Tibial artery (tissue), 4 donors: Measurements from ENCODE around the gene HDAC10.

Experiments used
- DNase-seq, 2 donors: peaks; one replicate each; pipeline ENCODE4 v3.0.0-alpha.2; 2019
- H3K27ac ChIP-seq, 2 donors: fragments of 200-600 bp; sonication (generic) in 1 of 2; 1 replicate in 1 of 2; 2 replicates in 1 of 2; pipeline ENCODE4 v1.5.1; 2018 to 2019; ENCODE audit warnings: mild to moderate bottlenecking in 1 of 2
- H3K27me3 ChIP-seq, 2 donors: fragments of 200-600 bp; sonication (generic) in 1 of 2; one replicate each; pipeline versions ENCODE4 v1.5.1 to v1.6.0; 2016 to 2019
- H3K36me3 ChIP-seq, 3 donors: fragments of 200-600 bp; sonication (generic) in 2 of 3; one replicate each; pipeline ENCODE4 v1.5.1; 2016 to 2019; ENCODE audit warnings: mild to moderate bottlenecking in 2 of 3
- H3K4me1 ChIP-seq, 4 donors: fragments of 200-600 bp; sonication (generic) in 2 of 4; 1 replicate in 3 of 4; 2 replicates in 1 of 4; pipeline ENCODE4 v1.5.1; 2016 to 2019
- H3K4me3 ChIP-seq, 2 donors: fragments of 200-600 bp; sonication (generic) in 1 of 2; 1 replicate in 1 of 2; 2 replicates in 1 of 2; pipeline ENCODE4 v1.5.1; 2018 to 2019; ENCODE audit warnings: mild to moderate bottlenecking in 2 of 2
- H3K9me3 ChIP-seq, 3 donors: fragments of 200-600 bp; sonication (generic) in 1 of 3; one replicate each; pipeline ENCODE4 v1.5.1; 2016 to 2019
- intact Hi-C: fragments of 100-400 bp; cut with DNase I; formaldehyde crosslinking; loops from one replicate; pipeline ENCODE4 v1.15.0; 2023; ENCODE audit warnings: low total_unique reads
- TF ChIP-seq, protein P1 (sequence below), 2 experiments: fragments of 200-600 bp in 1 of 2; fragments of 450-650 bp in 1 of 2; IDR thresholded peaks; one replicate each; pipeline ENCODE4 v1.5.1; 2017 to 2019; ENCODE audit warnings: antibody characterized with exemption in 2 of 2, mild to moderate bottlenecking in 1 of 2, moderate library complexity in 1 of 2

HDAC10 gene

DNA sequence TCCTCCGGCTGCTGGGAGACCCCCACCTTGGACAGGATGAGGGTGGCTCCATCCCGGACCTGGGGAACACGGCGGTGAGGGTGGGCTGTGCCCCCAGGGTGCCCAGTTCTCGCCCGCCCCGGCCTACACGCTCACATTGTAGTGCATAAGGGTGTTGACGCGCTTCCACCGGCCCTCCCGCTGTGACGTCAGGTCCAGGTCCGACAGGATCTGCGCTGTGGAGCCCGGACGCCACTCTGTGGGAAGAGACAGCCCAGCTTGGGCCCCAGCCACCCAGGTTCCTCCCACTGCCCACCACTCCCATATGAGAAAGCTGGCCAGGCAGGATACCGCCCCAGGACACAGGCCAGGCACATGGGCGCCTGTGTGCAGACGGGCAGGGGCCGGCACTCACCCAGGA, 27.4 kb upstream of the HDAC10 start:
- H3K36me3 ChIP-seq: peaks cover 81 to 92% (median 87%) of the 10 kb centered on the region in 3 donors

DNA sequence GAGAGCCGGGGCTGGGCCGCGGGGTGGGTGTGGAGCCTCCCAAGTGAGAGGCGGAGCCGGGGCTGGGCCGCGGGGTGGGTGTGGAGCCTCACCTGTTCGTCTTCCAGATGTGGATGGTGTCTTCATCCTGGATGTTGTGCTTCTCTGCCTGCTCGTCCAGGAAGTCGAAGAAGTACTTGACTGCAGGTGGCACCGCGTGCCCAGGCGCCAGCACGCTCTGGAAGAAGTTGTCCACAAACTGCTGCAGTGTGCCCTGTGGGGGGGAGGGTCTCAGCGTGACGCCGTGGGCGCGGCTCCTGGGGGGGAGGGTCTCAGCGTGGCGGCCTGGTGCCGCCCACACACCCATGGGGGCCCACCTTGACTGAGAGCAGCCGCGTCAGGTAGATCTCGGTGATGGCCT, 26.7 kb upstream of the HDAC10 start:
- peaks cover 0 to 2% of the 10 kb centered on the region in 2 donors for H3K27me3 ChIP-seq
- DNase-seq: no peak
- no peaks in the 10 kb centered on the region for H3K9me3 ChIP-seq
- H3K36me3 ChIP-seq: peaks cover 74 to 85% (median 80%) of the 10 kb centered on the region in 3 donors
- H3K4me1 ChIP-seq: peaks cover 0 to 15% (median 0%) of the 10 kb centered on the region in 4 donors
- H3K27ac ChIP-seq: no peak overlapping the region
- TF ChIP-seq, protein P1, sequence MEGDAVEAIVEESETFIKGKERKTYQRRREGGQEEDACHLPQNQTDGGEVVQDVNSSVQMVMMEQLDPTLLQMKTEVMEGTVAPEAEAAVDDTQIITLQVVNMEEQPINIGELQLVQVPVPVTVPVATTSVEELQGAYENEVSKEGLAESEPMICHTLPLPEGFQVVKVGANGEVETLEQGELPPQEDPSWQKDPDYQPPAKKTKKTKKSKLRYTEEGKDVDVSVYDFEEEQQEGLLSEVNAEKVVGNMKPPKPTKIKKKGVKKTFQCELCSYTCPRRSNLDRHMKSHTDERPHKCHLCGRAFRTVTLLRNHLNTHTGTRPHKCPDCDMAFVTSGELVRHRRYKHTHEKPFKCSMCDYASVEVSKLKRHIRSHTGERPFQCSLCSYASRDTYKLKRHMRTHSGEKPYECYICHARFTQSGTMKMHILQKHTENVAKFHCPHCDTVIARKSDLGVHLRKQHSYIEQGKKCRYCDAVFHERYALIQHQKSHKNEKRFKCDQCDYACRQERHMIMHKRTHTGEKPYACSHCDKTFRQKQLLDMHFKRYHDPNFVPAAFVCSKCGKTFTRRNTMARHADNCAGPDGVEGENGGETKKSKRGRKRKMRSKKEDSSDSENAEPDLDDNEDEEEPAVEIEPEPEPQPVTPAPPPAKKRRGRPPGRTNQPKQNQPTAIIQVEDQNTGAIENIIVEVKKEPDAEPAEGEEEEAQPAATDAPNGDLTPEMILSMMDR (IDR thresholded peaks at IDR 0.05): no peak
- no peak overlapping the region for H3K4me3 ChIP-seq
- intact Hi-C loops: loop anchor here (2.0 kb wide), 1 partner anchor 49 kb away; the partner anchor contains the start of gene DENND6B

More for the DNA sequence above, 27.4 kb upstream of the HDAC10 start:
- DNase-seq: no peak
- Histone ChIP-seq H3K4me3 (no peak overlapping the region), H3K4me1 (peaks cover 0 to 18% (median 0%) of the 10 kb centered on the region in 4 donors), H3K27me3 (no peaks in the 10 kb centered on the region), H3K27ac (no peak overlapping the region), H3K9me3 (no peaks in the 10 kb centered on the region)
- TF ChIP-seq, protein P1 (IDR thresholded peaks at IDR 0.05): no peak
- intact Hi-C loops: no loop called here

DNA sequence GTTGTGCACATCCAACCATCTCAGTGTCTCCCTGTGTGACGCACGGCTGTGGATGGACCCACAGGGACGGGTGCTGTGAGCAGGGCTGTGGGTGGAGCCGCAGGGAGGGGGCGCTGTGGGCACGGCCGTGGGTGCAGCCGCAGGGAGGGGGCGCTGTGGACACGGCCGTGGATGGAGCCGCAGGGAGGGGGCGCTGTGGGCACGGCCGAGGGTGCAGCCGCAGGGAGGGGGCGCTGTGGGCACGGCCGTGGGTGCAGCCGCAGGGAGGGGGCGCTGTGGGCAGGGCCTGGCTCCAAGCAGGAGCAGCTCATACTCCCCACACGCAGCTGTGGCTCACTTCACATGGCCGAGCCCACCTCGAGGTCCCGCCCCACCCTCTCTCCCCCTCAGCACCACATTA, 25.1 kb upstream of the HDAC10 start:
- H3K27ac ChIP-seq: peak overlapping the region in 1 of 2 donors; percentile 45
- TF ChIP-seq, protein P1 (IDR thresholded peaks at IDR 0.05): peak; percentile 14 to 59
- H3K27me3 ChIP-seq: peaks cover 4 to 16% of the 10 kb centered on the region in 2 donors
- peak in 1 of 2 donors; percentile 84 for DNase-seq
- peaks cover 57 to 69% (median 64%) of the 10 kb centered on the region in 3 donors for H3K36me3 ChIP-seq
- intact Hi-C loops: loop anchor here (2.0 kb wide), 1 partner anchor 51 kb away; the partner anchor contains the start of gene DENND6B
- H3K4me1 ChIP-seq: peaks cover 0 to 12% (median 11%) of the 10 kb centered on the region in 4 donors
- H3K4me3 ChIP-seq: no peak overlapping the region
- H3K9me3 ChIP-seq: no peaks in the 10 kb centered on the region

DNA sequence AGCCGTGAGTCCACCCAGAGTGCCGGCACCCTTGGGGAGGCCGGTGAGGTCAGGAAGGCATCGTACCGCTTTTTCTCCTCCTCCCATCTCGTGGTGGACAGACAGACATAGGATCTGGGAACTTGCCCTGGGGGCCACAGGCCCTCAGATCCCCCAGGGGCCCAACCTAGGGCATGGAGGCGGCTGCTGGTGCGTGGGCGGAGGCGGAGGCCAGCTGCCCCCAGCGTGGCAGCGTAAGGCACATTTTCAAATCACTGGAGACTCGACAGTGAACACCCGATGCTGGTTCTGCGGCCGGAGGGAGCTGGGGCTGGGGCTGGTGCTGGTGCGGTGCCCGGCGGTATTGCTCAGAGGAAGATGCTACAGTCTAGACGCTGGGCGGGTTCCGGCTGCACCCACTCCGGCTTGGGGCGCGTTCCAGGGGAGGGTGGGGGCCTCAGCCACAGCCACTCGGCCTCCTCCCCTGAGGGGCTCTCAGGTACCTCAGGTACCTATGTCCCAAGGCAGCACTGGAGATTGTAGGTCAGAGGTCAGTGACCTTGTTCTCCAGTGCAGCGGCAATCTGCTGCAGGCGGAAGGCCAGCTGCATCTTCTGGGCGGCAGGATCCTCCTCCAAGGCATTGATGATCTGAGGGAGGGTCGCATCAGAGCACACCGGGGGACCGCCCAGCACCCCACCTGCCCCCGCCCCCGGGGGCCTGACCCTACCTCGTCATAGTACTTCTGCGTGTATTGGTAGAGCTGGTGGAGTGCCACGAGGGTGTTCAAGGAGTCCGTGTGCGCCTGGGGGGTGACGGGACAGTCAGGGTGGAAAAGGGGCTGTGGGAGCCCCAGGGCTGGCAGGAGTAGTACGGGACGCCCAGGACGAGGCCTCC, 24.4 kb upstream of the HDAC10 start:
- no peak for DNase-seq
- peaks cover 4 to 17% of the 10 kb centered on the region in 2 donors for H3K27me3 ChIP-seq
- H3K27ac ChIP-seq: peak overlapping the region in 1 of 2 donors; percentile 20
- intact Hi-C loops: loop anchor here (2.0 kb wide), 1 partner anchor 51 kb away; the partner anchor contains the start of gene DENND6B
- TF ChIP-seq, protein P1 (IDR thresholded peaks at IDR 0.05): no peak
- peaks cover 50 to 62% (median 57%) of the 10 kb centered on the region in 3 donors for H3K36me3 ChIP-seq
- H3K4me3 ChIP-seq: no peak overlapping the region
- peaks cover 0 to 19% (median 18%) of the 10 kb centered on the region in 4 donors for H3K4me1 ChIP-seq
- H3K9me3 ChIP-seq: no peaks in the 10 kb centered on the region

DNA sequence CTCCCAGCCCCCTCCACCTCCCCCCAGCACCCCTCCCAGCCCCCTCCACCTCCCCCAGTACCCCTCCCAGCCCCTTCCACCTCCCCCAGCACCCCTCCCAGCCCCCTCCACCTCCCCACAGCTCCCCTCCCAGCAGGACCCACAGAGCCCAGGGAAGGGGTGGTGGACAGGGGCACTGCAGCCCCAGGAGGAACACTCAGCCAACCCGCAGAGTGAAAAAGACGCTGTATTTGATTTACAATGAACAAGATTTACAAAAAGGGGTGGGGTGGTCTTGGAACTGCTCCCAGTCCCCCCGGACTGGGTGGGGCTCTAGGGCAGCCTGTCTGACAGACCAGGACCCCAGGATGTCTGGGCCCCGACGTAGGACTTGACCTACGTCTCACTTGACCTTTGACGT, 23.7 kb upstream of the HDAC10 start:
- intact Hi-C loops: no loop called here
- Histone ChIP-seq H3K27me3 (peaks cover 4 to 17% of the 10 kb centered on the region in 2 donors), H3K4me1 (peaks cover 0 to 24% (median 22%) of the 10 kb centered on the region in 4 donors), H3K27ac (no peak overlapping the region), H3K4me3 (no peak overlapping the region), H3K9me3 (no peaks in the 10 kb centered on the region), H3K36me3 (peaks cover 44 to 55% (median 50%) of the 10 kb centered on the region in 3 donors)
- no peak for DNase-seq
- TF ChIP-seq, protein P1 (IDR thresholded peaks at IDR 0.05): no peak
